Brain pericyte (primary cell): ENCODE data around the gene HIPK2.

Source experiments
- DNase-seq: peaks from one replicate; pipeline ENCODE4 v3.0.0-alpha.2; 2012; ENCODE audit warnings: low read depth, low spot score

Gene HIPK2

DNA sequence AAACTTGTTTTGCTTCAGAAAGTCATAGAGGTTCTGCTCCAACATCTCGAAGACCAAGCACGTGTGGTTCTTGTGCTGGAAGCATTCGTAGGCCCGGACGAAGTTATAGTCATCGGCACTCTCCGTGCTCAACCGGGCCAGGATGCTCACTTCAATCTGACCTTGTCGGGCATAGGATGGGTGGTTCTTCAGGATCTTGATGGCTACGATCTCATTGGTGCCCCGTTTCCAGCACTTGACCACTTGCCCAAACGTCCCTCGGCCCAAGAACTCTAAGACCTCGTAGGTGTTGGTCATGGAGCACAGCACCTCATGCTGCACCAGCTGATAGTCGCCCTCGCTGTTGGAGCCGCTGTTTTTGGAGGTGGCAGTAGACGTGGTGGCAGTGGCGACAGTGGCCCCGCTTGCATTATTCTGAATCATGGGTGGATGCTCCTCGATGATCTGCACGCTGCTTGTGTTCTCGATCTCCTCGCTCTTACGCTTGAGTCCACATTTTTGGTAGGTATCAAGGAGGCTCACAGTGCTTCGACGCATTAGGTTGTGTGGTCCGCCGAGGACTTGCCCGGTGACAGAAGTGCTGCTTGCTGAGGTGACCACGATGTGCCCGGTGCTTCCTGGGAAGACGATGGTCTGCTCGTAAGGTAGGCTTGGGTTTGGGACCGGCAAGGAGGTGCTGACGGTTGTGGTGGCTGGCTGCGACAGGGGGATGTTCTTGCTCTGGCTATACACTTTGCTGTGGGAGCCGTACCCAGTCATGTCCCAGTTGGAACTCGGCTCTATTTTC is 61.4 kb downstream of the HIPK2 start:
- DNase-seq = no peak

DNA sequence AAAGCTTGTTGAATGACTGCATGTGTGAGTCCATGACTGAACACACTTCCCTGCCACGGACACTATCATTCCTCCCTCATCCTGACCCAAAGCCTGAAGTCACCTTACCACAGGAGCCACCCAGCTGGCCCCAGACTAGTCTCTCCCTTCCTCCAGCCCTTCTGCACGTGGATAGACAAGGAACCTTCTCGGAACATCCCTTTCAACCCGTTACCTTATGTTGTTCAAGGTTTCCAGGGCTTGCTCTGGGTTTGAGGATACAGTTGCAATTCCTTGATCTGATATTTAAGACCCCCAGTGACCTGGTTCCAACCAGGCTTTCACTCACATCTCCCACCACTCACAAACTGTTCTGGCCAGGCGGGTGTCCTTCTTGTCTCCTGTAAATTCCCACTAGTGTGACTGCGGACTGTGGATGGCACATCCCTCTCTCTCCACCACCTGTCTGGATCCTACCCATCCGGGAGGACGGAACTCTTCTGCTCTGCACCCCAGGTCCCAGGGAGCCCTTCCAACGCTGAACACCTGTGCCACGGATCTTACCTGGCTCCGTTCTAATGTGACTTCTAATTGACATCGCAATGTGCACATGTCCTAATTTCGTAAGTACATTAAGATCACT is 62.5 kb downstream of the HIPK2 start:
- no peak for DNase-seq

DNA sequence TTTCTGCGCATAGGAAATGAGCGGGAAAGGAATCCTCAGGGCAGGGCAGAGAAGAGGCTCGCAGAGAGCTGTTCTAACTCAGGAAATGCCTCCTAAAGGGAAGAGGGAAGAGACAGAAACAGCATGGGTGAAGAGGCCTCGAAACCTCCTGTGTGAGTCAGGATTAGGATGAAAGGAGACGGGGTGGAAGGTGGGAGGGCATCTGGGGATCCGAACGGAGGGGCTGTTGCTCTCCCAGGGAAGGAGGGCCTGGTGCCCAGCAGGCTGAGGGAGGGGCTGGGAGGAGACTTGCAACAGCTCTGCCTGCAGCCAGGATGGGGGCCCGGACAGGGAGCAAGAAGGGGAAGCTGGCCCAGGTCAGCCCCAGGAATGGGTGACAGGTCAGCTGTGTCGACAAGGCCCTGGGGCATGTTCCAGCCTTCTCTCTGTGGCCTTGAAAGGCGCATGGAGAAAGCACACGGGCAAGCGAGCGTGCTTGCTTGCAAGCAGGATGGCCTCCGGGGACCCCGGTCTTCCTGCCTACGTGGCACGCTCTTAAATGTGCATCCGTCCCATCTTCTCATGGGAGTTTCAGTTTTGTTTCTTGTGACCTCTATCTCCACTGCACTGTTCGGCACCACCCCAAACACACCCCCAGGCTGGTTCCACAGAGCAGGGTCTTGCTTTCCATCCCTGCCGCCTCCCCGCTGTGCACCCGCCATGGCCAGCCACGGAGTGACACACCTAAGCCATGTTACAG is 63.5 kb downstream of the HIPK2 start:
- no peak for DNase-seq

DNA sequence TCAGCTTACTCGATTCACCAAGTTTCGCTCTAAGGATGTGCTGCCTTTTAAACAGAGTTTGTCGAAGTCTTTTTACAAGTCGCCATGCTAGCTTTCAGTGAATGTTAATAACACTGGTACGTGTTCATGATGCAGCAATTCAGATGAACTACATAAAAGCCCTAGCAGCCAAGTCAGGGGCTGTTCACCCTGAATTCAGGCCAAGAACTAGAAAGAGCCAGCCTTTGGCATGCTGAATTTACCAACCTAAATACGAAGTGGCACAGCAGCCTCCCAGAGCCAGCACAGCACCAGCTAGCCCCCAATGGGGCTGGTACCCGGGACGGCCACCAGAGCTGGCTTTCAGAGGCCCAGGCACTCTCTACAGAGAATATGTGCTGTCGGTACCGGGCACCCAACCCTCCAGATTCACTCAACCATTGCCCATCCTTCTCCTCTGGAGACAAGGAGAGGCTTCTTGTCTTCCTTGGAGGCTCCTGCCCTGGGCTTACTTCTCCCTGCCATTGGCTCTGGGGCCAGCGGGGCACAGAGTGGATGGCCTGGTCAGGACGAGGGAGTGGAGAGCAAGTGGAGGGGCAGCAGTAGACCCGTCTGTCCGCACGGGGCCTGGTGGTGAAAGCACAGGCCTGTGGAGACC is 64.2 kb downstream of the HIPK2 start:
- no peak for DNase-seq

DNA sequence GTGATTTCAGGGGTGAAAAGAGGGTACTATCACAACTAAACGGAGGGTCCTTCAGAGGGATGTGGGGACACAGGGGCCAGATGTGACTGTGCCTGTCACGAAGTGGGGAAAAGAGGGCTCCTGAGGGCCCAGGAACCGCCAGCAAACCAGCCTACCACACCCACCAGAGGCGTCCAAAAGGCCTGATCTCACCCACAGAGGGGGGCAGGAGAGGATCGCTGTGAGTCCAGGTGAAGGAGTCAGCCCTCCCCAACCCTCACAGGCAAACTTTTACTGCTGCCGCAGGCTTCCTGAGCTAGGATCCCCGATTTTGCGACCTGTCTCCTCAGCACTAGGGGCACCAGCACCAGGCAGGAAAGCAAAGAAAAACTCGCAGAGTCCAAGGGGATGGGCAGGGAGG is 64.7 kb downstream of the HIPK2 start:
- no peak for DNase-seq

DNA sequence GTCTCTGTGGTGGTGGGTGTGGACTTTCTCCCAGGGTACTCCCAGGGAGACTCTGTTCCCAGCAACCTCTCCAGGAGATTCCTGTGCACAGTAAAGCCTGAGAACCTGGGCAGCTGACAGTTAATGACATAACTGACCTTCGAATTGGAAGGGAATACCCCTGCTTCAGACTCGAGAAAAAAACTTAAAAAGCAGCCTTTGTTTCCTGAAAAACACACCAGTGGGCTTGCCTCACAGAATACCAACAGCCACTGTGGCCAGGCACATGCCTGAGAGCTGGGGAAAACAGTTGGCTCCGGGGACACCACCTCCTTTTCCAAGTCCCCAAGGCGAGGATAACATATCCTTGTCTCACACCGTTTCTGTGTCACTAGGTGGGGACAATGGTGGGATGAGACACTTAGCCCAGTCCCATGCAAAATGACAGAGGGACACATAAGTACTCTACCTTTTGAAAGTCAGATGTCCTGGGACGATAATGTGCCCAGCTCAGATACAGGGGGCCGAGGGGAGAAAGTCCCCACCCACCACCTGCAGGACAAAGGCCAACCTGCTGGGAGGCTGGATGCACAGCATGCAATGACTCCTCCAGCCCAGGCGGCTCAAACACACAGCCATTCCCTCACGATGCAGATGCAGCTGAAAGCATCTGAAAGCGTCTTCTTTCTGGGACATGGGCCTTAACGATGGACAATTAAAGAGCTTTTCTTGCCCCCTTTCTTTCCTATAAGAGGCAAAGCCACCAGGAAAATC is 65.6 kb downstream of the HIPK2 start:
- no peak for DNase-seq

DNA sequence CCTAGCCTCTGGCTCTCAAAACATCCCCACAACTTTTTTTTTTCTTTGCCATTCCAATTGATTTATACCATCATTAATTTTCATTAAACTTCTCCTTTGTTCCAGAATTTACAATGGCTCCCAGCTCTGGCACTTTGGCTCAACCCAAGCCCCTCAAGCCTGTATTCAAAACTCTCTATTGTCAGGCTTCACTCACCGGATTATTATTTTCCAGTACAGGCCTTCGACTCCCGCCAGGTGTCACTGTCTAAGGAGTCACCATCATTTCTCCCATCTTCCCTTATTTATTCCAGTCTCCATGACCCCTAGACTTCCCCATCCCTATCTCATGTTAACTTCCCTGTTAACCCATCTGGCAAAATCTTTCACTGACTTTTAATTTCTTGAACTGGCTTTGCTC is 67.8 kb downstream of the HIPK2 start:
- DNase-seq = no peak

DNA sequence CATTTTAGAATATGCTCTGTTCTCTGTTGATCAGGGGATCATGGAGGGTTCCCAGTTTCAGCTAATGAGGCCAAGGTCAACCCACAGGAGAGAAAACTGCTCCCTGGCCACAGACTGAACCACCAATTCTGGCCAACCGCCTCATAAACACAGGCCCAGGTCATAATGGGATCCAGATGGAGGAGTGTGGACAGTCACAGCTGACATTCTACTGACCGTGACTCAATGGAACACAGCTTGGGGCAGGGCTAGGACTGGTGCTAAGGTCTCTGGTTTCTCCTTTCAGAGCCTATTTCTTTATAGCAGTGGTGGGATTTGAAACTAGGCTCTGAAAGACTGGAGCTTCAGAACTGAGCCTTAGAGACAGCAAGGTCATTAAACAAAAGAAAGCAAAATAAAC is 68.3 kb downstream of the HIPK2 start:
- DNase-seq = peak; percentile 76

DNA sequence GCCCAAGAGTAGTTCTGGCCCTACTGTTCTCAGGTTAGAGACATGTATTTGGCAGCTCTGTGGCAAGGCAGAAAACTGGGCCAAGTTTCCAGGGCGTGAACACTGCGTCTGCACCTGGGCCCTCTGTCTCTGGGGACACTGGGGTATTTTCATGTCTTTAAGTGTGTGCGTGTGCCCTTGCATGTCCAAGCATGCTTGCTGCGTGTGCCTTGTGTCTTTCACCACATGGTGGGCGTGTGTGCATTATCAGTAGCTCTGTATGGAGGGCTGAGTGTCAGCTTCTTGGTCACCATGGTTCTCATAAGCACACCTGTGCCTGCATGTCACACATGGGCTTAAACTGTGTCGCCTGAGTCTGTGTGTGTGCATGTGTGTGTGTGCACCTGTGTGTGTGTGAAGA is 69.3 kb downstream of the HIPK2 start:
- DNase-seq = no peak

DNA sequence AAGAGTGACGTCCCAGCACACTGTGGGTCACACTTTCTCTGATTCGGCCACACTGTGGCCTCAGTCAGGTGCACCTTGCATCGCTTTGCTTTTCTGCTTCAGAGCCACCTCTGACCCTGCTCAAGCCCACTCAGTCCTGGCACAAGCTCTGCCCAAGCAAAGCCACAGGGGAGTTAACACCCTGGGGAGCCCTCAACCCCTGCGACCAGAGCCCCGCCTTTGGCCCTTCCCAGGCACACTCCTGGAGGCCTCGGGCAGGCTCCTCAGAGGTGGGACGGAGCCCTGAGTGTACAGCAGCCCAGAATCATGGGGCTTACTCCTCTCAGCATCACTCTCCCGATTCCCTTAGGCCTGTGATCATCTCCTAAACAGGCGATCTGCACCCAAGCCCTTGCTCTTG is 71.0 kb downstream of the HIPK2 start:
- no peak for DNase-seq

DNA sequence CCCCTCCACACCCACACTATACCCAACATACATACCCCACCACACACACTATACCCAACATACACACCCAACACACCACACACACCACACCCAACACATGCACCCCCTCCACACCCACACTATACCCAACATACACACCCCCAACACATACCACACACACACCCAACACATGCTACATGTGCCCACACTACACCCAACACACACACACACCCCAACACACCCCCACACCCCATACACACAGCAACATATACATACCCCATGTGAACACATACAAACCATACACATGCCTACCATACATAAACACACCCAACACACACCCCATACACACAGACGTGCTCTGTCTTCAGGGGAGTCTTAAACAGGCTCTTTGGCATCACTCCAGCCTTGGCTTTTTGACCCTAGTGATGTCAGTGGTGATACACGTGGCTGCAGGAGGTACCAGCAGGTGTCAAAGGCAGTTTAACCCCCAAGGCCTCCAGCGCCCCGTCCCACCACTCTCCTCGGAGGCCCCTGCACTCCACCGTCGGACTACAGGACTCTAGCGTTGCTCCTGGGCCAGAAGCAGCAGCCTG is 73.4 kb downstream of the HIPK2 start:
- no peak for DNase-seq

DNA sequence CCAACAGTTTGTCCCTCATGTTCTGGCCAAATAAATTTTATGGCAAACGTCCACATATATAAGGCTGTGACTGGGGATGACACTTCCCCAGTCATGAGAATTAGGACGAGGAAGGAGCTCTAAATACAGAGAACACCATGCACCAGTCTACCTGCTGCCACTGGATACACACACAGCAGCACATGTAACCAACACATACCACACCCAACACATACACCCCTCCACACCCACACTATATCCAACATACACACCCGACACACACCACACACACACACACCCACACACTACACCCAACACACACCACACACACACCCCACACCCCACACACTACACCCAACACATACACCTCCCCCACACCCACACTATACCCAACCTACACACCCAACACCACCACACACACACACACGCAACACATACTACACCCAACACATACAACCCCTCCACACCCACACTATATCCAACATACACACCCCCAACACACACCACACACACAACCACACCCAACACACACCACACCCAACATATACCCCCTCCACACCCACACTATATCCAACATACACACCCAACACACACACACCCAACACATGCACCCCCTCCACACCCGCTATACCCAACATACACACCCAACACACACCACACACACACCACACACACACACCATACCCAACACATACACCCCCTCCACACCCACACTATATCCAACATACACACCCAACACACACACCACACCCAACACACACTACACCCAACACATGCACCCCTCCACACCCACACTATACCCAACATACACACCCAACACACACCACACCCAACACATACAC is 74.1 kb downstream of the HIPK2 start:
- DNase-seq = no peak

DNA sequence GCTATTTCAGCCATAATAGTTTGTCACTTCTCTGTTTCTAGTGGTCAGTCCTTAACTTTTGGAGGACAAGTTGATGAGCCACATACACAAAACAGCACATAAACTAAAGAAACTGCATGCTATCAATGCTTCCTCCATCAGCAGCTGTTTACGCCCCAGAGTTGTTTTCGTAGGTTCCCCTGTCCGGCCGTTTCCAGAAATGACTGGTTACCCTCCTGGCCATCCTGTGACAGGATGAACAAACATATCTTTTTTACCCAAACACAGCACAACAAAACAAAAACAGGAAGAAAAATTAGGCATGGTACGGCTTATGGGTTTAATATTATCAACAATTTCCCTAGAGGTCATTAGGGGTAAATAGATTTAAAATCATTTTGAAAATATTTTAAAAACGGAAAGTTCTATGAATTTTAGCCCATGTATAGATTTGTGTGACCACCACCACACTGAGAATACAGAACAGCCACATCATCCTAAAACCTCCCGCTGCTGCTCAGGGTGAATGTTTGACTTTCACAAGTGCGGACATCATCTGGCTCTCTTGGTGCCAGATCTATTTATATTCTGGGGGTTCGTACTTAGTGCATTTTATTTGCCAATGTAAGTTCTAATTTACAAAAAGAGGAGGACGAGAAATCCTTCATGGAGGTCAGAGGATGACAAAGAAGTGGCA is 74.8 kb downstream of the HIPK2 start:
- no peak for DNase-seq

DNA sequence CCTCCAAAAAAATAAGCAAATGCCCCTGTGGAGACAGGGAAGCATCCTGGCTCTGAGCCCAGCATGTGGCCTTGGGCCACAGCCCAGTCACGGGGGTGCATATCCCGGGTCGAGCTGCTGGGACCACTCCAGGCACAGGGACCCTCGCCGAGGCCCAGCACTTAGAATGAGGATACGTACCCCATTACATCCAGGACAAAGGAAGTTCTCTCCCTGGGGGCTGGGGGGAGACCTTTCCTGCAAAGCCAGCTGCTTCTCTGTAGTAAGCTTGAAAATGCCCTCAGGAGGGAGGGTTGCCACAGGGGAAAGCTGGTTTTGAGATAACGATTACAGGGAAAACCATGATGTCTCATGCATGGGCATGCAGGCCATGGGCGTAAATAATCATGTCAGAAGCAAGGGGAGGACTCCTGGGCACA is 75.5 kb downstream of the HIPK2 start:
- DNase-seq = no peak

DNA sequence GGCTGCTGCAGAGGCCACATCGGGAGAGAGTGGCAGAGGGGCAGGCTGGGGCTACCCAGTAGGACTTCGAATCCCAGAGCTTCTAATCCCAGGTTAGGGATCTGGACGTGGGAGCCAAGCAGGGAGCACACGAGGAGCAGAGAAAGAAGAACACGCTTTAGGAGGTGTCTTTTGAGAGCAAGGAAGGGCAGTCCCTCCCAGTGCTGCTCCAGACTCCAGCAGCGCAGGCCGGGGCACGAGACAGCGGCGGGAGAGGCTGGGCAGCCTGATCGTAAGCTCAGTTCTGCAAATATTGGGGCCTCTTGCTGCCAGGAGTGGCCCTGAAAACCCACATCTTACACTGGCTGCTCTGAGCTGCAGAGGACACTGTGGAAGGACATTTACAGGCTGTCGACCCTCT is 75.9 kb downstream of the HIPK2 start:
- DNase-seq = no peak

DNA sequence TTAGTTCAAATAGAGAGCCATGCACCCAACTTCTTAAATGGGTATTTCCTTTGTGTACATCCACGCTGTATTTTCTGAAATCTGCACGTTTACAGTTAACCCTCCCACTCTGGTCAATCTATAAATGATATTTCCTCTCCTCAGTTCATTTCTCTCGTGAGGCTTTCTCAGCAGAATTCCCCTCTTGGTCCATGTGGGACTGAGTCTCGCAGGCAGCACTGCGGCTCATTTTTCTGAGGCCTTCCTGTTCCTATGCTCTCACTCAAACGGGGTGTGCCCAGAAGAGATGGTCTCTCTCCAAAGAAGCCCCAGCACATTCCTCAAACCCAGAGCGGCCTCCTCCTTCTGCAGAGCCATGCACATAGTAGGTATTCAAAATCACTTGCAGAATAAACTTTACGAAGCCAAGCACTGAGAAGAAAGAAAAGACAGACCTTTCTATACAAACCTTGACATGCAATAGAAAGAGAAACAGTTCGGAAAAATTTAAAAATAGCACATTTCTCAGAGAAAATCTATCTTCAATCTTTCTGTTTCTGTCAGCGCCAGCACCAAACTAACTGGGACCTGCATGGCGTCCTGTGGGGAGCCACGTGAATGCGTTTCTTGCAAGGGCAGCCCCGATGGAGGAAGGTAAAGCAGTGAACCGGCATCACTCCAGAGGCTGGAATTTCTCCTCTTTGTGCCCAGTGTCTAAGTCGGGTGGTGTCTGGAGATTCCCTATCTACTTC is 77.1 kb downstream of the HIPK2 start:
- no peak for DNase-seq

DNA sequence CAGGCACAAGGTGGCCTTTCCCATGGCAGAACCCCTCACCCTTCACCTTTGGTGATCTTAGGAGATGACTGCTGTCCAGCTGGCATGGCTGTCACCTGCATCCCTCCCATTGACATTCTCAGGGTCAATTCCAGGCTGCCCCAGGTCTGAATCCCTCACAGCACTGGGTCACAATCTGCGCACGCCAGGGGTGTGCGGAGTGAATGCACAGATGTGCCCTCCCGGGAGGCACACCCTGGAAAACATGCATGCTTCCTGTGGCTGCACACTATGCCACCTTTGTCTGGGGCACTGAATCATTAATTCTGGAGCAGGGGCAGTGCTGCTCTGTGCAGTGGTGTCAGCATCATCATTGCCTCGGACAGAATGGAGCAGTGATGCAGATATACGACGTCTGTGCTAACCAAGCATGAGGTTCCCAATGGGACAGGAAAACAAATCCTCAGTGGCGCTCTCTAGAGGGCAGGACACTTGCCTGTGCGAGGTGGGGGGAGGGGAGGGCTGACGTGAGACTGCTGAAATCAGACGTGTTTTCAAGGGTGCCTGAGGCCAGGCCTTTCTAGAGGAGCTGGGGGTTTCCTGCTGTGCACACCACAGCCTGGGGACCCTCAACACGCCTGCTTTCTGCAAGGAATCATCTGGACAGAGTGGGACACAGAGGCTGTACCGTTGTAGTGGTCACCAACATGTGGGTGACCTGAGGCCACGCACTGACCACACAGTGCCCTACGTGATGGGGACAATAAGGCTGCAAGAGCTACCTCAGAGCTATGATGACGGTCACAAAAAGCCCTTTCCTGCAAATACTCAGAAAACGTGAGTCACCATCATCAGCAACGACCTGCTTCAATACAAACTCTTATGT is 77.9 kb downstream of the HIPK2 start:
- no peak for DNase-seq

DNA sequence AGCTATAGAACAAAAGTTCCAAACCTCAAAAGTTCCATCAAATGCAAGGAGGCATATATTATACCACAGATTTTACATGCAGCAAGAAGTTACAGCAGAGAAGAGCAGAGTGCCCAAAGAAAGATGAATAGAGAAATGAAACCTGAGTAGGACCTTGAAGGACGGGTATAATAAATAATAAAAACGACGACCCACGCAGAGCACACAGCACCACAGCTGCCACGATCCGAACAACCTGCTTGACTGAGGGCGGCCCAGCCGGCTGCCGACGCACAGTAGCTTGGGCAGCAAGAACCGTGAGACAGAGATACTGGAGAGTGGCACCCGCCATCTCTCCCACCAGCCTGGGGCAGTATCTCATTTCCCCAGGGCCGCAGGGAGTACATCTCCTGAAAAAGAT is 79.0 kb downstream of the HIPK2 start:
- DNase-seq = no peak
